GM23248 (cell line): ENCODE data around the gene USP11. TPM values are rescaled to one million over a fixed set of nuclear protein-coding genes. Genes with fewer than 3 reads are reported as not detected.

Experiments used
- DNase-seq: peaks from one replicate; pipeline ENCODE4 v3.0.0-alpha.2; 2015
- H2AFZ ChIP-seq: fragments of 200-600 bp; sonication (generic); 2 replicates; pipeline ENCODE4 v1.6.1; 2016; ENCODE audit warnings: antibody characterized with exemption
- H3F3A ChIP-seq: fragments of 200-600 bp; sonication (generic); 2 replicates; pipeline ENCODE4 v1.6.1; 2016; ENCODE audit warnings: mild to moderate bottlenecking, antibody characterized with exemption, mixed run types; ENCODE audit not compliant: insufficient read depth
- H3K27ac ChIP-seq: fragments of 200-600 bp; sonication (generic); 2 replicates; pipeline ENCODE4 v1.5.1; 2016; ENCODE audit warnings: mild to moderate bottlenecking
- H3K27me3 ChIP-seq: fragments of 200-600 bp; sonication (generic); replicated peaks from 2 replicates; pipeline ENCODE4 v1.6.1; 2016; ENCODE audit warnings: mild to moderate bottlenecking; ENCODE audit not compliant: insufficient read depth
- H3K36me3 ChIP-seq: fragments of 200-600 bp; sonication (generic); 2 replicates; pipeline ENCODE4 v1.6.1; 2016; ENCODE audit warnings: low read depth, mild to moderate bottlenecking
- H3K4me1 ChIP-seq: fragments of 200-600 bp; sonication (generic); 2 replicates; pipeline ENCODE4 v1.6.1; 2016; ENCODE audit warnings: mild to moderate bottlenecking; ENCODE audit not compliant: insufficient read depth
- H3K4me2 ChIP-seq: fragments of 200-600 bp; sonication (generic); one replicate; pipeline ENCODE4 v1.6.1; 2016; ENCODE audit warnings: mild to moderate bottlenecking; ENCODE audit not compliant: unreplicated experiment
- H3K4me3 ChIP-seq: fragments of 200-600 bp; sonication (generic); 2 replicates; pipeline ENCODE4 v1.5.1; 2016; ENCODE audit warnings: mild to moderate bottlenecking
- H3K79me2 ChIP-seq: fragments of 200-600 bp; sonication (generic); 2 replicates; pipeline ENCODE4 v1.6.1; 2016; ENCODE audit warnings: mild to moderate bottlenecking; ENCODE audit not compliant: insufficient read depth
- H3K9ac ChIP-seq: fragments of 200-600 bp; sonication (generic); 2 replicates; pipeline ENCODE4 v1.6.1; 2016; ENCODE audit warnings: mild to moderate bottlenecking
- H3K9me2 ChIP-seq: fragments of 200-600 bp; sonication (generic); 2 replicates; pipeline ENCODE4 v1.6.1; 2016; ENCODE audit warnings: mixed run types, mild to moderate bottlenecking, moderate library complexity; ENCODE audit not compliant: insufficient read depth
- H3K9me3 ChIP-seq: fragments of 200-600 bp; sonication (generic); one replicate; pipeline ENCODE4 v1.6.1; 2017; ENCODE audit warnings: low read depth
- H4K20me1 ChIP-seq: fragments of 200-600 bp; sonication (generic); 2 replicates; pipeline ENCODE4 v1.6.0; 2016; ENCODE audit not compliant: insufficient read depth
- EZH2 ChIP-seq: fragments of 200-600 bp; sonication (generic); IDR thresholded peaks from 2 replicates; pipeline ENCODE4 v1.6.1; 2018; ENCODE audit warnings: antibody characterized with exemption, mild to moderate bottlenecking; ENCODE audit not compliant: insufficient read depth, poor library complexity, severe bottlenecking
- EZH2phosphoT487 ChIP-seq: fragments of 200-600 bp; sonication (generic); IDR thresholded peaks from 2 replicates; pipeline ENCODE4 v1.6.1; 2018; ENCODE audit warnings: antibody characterized with exemption, moderate library complexity, mild to moderate bottlenecking, low read depth; ENCODE audit not compliant: insufficient read depth
- WGBS, 2 experiments: methylation state at CpG; one replicate each; pipeline ENCODE4 v1.1.6; 2015 to 2017; ENCODE audit warnings: low lambda C conversion rate in 2 of 2, low coverage in 1 of 2; ENCODE audit errors: missing lambda C conversion rate in 2 of 2; 5-methylcytosine and 5-hydroxymethylcytosine counted together
- in situ Hi-C: fragments of 300-500 bp; cut with MboI; formaldehyde crosslinking; loops from 2 replicates; pipeline ENCODE4 v1.15.0; 2020
- polyA plus RNA-seq: library from polyadenylated mRNA; unstranded; fragments of >200 nt; fragmentation: Nextera tagmentation; extraction: Ambion mirVana; gene quantifications from 2 replicates; pipeline ENCODE4 v1.2.1, GENCODE V29; 2016
- total RNA-seq: library from RNA; depleted of rRNA; stranded (reverse); fragments of >200 nt; shearing (Covaris generic); gene quantifications from 2 replicates; pipeline ENCODE4 v1.2.3, GENCODE V29; 2014

Gene USP11
- total and polyA plus RNA-seq, 2 experiments from 2014 or later: 36.6 to 61.4 TPM

- Histone ChIP-seq H3K4me2 (no peak overlapping the region), H2AFZ (no peak overlapping the region), H3K4me3 (no peak overlapping the region), H3K4me1 (peaks cover 26% of the 10 kb centered on the region), H3K79me2 (peaks cover 75% of the 10 kb centered on the region), H3K27ac (peak overlapping the region; percentile 75), H3K9me3 (no peaks in the 10 kb centered on the region), H3F3A (no peaks in the 10 kb centered on the region; the same call in 1 of the 2 replicates), H3K9me2 (no peaks in the 10 kb centered on the region), H3K9ac (peak overlapping the region; percentile 50), H3K27me3 (no peaks in the 10 kb centered on the region), H3K36me3 (peaks cover 10% of the 10 kb centered on the region; the same call in 1 of the 2 replicates), H4K20me1 (no peaks in the 10 kb centered on the region)
- peak; percentile 93 for DNase-seq
- WGBS, 2 experiments: 2 to 27% methylated on average over 5 to 9 of the region's 9 CpGs
- in situ Hi-C loops: loop anchor here (25.0 kb wide), 1 partner anchor 187 kb away; no protein-coding TSS in a partner anchor
- TF ChIP-seq EZH2phosphoT487 (no peak), EZH2 (no peak)
These were observed 32.2 kb upstream of the USP11 start for GRCh38 chrX:47200385-47201150.

GRCh38 chrX:47201345-47201944 is 31.4 kb upstream of the USP11 start:
- 75 to 87% methylated on average over 8 of the region's 9 CpGs for WGBS, 2 experiments
- no peaks in the 10 kb centered on the region for H4K20me1 ChIP-seq
- H3K27me3 ChIP-seq: no peaks in the 10 kb centered on the region
- peak overlapping the region; percentile 75 for H3K27ac ChIP-seq
- H3K4me1 ChIP-seq: peaks cover 17% of the 10 kb centered on the region
- peaks cover 67% of the 10 kb centered on the region for H3K79me2 ChIP-seq
- H3K9ac ChIP-seq: peak overlapping the region; percentile 50; the same call in 1 of the 2 replicates
- H3K9me2 ChIP-seq: no peaks in the 10 kb centered on the region
- H3K4me2 ChIP-seq: no peak overlapping the region
- no peak for DNase-seq
- in situ Hi-C loops: loop anchor here (25.0 kb wide), 1 partner anchor 186 kb away; no protein-coding TSS in a partner anchor
- peaks cover 10% of the 10 kb centered on the region; the same call in 1 of the 2 replicates for H3K36me3 ChIP-seq
- H3K9me3 ChIP-seq: no peaks in the 10 kb centered on the region
- TF ChIP-seq EZH2 (no peak), EZH2phosphoT487 (no peak)
- no peak overlapping the region for H2AFZ ChIP-seq
- no peak overlapping the region for H3K4me3 ChIP-seq
- no peaks in the 10 kb centered on the region; the same call in 1 of the 2 replicates for H3F3A ChIP-seq

GRCh38 chrX:47202316-47202715 is 30.5 kb upstream of the USP11 start:
- H3K27ac ChIP-seq: no peak overlapping the region
- TF ChIP-seq EZH2phosphoT487 (no peak), EZH2 (no peak)
- no peak overlapping the region for H3K4me2 ChIP-seq
- H3K79me2 ChIP-seq: peaks cover 65% of the 10 kb centered on the region
- no peaks in the 10 kb centered on the region for H3K9me2 ChIP-seq
- no peak for DNase-seq
- H3K36me3 ChIP-seq: peaks cover 18% of the 10 kb centered on the region; the same call in 1 of the 2 replicates
- H3K4me3 ChIP-seq: no peak overlapping the region
- no peaks in the 10 kb centered on the region for H3K27me3 ChIP-seq
- no peaks in the 10 kb centered on the region for H3K9me3 ChIP-seq
- in situ Hi-C loops: loop anchor here (25.0 kb wide), 1 partner anchor 185 kb away; no protein-coding TSS in a partner anchor
- H2AFZ ChIP-seq: no peak overlapping the region
- no peaks in the 10 kb centered on the region for H4K20me1 ChIP-seq
- 79 to 88% methylated on average over 11 of the region's 11 CpGs for WGBS, 2 experiments
- no peaks in the 10 kb centered on the region; the same call in 1 of the 2 replicates for H3F3A ChIP-seq
- H3K9ac ChIP-seq: no peak overlapping the region
- H3K4me1 ChIP-seq: peaks cover 13% of the 10 kb centered on the region

GRCh38 chrX:47202877-47203276 is 29.9 kb upstream of the USP11 start:
- Histone ChIP-seq H3K9ac (no peak overlapping the region), H3K27ac (no peak overlapping the region), H3K4me3 (no peak overlapping the region), H3K79me2 (peaks cover 60% of the 10 kb centered on the region), H3K4me2 (no peak overlapping the region), H3K9me2 (no peaks in the 10 kb centered on the region), H3K27me3 (no peaks in the 10 kb centered on the region), H4K20me1 (no peaks in the 10 kb centered on the region), H3K36me3 (peaks cover 24% of the 10 kb centered on the region; the same call in 1 of the 2 replicates), H3K9me3 (no peaks in the 10 kb centered on the region), H2AFZ (no peak overlapping the region), H3F3A (no peaks in the 10 kb centered on the region; the same call in 1 of the 2 replicates), H3K4me1 (peaks cover 10% of the 10 kb centered on the region)
- WGBS, 2 experiments: 43 to 87% methylated on average over 1 to 3 of the region's 4 CpGs
- in situ Hi-C loops: loop anchor here (25.0 kb wide), 1 partner anchor 184 kb away; no protein-coding TSS in a partner anchor
- TF ChIP-seq EZH2phosphoT487 (no peak), EZH2 (no peak)
- no peak for DNase-seq
